ENCODE data around the gene GRPR.
"Not testable (repeated sequence)": the region's sequence is repeated elsewhere in the genome, so short reads cannot be mapped to it uniquely, and the experiment has no call there.

GRPR gene

DNA sequence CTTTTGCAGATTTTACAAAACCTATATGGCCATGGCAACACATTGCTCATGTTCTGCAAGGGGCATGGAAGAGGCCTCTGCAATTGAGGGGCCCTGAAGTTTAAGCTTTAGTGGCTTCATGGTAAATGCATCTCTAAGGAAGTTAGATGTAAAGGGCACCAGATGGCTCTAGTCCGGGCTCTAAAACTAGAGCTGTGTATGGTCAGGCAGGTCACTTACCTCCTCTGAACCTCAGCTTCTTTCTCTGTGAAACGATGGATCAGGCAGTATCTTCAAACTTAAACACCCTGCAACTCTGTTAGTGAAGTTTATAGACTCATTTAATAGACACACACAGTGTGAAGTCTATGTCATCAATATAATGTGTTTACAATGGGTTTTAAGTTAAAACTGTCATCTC lies 53.9 kb downstream of the GRPR start:
- no peak for DNase-seq

DNA sequence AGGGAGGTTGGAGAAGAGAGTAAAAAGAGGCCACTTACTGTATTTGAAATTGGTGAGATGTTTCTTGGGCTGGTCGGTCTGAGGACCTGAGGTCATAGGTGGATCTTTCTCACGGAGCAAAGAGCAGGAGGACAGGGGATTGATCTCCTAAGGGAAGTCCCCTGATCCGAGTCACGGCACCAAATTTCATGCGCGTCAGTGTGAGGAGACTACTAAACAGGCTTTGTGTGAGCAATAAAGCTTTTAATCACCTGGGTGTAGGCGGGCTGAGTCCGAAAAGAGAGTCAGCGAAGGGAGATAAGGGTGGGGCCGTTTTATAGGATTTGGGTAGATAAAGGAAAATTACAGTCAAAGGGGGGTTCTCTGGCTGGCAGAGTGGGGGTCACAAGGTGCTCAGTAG lies 60.5 kb downstream of the GRPR start:
- not testable (repeated sequence) for DNase-seq

DNA sequence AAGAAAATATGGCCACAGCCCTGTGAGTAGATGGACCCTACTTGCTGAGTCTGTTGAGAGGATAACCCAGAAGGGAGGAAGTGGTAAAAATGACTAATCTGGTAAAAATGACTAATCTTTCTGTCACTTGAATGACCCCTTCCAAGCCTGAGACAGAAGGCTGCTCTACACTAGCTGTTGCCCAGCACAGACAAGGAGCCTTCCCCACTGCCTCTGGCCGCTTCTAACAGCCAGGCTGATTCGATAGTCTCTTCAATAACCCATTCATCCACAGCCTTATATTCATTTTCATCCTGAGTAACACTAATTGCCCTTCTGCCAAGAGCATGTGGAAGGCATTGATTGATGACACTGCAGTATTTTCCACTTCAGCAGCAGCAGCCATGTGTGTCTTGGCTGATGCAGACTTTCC lies 62.4 kb downstream of the GRPR start:
- no peak for DNase-seq

DNA sequence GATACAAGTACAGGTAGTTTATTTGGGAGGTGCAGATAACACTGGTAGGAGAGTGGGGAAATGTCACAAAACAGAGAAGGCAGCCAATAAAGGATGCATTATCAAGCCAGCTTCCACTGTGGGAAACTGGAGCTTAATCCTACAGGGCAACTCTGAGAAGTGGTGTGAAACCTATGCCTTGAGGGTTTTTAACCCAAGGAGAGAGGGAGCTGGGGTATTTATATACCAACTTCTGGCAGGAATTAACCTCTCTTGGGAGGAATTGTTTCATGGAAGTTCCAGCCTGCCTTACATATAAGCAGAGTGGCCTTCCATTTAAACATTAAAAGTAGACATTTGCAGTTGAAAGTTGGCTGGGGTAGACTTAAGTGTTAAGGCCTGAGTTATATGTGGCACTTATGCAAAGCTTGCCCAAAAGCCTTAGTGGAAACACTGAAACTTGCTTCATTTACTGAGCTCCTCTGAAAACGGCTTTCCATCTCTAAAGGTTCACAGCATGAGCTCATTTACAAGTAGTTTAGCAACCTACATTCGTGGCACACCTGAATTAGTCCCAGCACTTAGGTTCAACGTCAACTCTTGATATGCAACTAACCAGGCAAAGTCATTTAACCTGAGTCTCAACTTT lies 63.1 kb downstream of the GRPR start:
- no peak for DNase-seq

DNA sequence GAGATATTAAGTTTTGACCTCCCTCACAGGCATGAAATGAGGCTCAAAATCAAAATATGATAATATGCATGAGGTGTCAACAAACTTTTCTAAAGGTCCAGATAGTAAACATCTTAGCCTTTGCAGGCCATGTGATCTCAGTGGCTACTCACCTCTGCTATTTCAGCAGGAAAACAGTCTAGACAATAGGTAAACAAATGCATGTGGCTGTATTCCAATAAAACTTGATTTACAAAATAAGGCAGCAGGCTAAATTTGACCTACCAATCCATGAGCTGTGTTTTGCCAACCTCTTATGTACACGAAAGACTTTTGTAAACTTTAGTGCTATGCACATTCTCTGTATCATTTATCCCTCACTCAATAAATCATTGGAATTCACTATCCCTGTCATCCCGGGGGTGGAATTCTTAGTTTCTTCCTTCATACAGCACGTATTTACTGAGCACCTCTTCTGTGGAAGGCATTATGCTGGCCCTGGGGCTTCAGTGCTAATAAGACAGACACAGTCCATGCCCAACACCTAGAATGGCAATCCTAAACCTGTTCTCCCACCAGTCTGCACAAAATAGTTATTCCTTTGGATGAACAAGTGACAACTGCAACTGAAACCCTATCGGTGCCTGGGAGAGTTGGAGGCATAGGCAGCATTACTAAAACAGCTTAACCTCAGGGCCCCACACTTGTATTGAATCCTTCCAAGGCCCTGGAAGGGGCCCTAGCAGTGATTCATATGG lies 63.8 kb downstream of the GRPR start:
- DNase-seq, result no peak

DNA sequence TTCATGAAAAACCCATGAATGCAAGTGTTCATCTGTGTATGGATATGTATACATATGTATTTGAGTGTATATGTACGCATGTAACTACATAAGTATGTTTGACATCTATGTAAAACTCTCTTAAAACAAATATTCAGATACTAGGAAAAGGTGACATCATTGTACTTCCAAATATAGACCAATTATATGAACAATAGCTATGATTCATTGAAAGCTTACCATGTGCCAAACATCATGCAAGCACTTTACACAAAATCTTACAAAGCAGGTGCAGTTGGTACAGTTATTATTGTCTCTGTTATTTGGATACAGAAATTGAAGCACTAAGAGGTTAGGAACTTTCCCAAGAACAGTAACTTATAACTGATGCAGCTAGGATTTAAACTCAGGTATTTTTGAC lies 65.3 kb downstream of the GRPR start:
- DNase-seq, result no peak

DNA sequence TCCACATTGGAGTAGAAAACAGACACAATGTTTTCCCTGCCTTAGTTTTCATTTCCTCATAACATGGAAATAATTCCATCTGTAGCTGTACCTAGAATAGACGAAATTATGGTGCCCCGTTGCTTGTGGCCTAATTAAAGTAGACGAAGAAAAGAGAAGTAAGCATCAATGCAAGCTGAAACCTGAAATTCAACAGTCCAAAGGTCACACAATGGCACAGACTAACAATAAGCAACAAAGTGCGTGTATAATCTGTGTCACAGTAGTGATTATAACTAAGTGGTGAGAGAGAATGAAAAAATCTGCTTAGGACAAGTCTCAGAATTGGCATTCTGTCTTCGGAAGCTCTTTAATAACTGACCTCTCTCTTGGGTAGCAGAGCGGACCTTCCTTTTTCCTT lies 68.2 kb downstream of the GRPR start:
- no peak for DNase-seq

DNA sequence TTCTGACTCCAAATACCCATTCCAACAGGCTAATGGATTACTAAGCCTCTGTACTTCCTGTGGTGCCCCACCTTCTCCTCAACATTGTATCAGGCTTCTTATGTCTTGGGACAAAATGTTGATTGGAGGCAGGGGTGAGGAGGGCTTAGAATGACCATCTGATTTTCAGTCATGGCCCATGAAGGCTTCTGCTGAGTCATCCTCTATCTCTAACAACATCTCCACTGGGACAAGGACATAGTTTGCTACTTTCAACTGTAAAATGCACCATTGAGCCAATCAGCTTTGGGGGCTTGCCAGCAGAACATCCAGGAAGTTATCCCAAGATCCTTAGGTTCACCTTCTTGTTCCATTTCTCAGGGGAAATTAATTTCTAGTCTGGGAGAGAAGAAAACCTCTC lies 73.5 kb downstream of the GRPR start:
- no peak for DNase-seq

DNA sequence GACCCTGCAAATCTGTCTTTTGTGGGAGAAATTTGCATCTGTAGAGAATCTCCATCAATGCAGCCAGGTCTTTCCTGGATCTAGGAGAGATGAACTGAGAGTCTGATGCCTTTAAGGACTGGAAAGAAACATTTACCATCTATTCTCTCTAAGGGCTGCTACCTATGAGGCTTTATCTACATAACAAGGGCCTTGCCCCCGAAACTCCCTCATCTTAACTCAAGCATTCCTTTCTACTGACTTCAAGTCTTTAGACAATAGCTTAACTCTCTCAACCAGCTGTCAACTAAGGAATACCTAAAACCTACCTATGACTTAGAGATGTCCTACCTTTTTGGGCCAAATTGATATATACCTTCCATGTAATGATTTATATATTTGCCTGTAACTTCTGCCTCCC lies 76.0 kb downstream of the GRPR start:
- DNase-seq, result no peak

DNA sequence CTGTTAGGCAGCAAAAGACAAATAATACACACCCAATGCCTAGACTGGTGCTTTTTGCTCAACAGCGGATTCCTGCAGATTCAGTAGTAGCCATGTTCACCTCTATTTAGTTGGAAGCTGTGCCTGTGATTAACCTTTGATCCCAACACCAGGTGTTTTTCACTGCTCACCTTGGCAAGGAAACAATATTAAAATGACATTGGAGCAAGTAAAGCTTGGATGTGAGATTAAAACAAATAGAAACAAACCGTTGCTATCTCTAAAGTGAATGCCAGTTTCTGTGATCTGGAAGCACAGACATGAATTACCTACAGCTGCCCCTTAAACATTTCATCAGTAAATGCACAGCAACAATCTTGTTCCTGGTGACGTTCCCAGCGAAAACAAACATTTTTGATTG lies 79.6 kb downstream of the GRPR start:
- DNase-seq, result no peak
